ENCODE measurements around the gene ARL10. TPM values are rescaled to one million over a fixed set of nuclear protein-coding genes. Genes with fewer than 3 reads are reported as not detected.

ARL10 gene
- total RNA-seq, 1 donor from 2014 or later = 40.0 TPM

DNA sequence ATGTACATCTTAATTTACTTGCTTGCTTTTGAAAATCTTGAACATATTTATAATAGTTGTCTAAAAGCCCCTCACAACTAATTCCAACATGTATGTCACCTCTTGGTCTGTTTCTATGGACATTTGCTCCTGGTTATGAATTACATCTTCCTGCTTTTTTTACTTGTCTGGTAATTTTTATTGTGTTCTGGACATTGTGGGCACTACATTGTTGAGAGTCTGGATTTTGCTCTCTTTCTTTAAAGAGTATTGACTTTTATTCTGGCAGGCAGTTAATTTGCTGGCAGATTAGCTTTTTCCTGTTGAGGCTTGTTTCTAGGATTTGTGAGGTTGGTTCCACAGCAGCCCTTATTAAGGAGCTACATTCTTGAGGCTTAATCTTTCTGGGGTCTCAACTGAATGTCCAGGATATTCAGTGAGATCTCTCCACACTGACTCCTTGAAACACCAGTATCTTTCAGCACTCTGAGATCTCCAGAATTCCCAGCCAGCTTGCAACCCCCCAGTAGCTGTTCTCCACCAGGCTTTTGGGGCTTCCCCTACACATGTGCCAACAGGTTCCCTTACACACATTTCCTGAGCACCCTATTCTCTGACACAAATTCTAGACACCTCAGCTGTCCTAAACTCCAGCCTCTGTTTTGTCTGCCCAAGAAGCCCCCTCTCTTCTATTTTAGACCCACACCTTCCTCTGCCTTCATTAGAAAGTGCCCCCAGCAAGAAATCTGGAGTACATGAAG lies 31.1 kb upstream of the ARL10 start:
- no peak for DNase-seq (ENCODE audit: low read depth, low spot score)
- Mint-ChIP-seq H3K27me3 (ENCODE audit: low read depth) (no peaks in the 10 kb centered on the region), H3K4me1 (no peaks in the 10 kb centered on the region), H3K9me3 (no peaks in the 10 kb centered on the region), H3K4me3 (no peak overlapping the region), H3K27ac (ENCODE audit: unreplicated experiment) (no peak overlapping the region), H3K36me3 (ENCODE audit: low read depth) (peaks cover 12% of the 10 kb centered on the region)
- TF ChIP-seq CTCF (conservative IDR thresholded peaks at IDR 0.05) = no peak

GRCh38 chr5:176337913-176338312 lies 27.4 kb upstream of the ARL10 start:
- Mint-ChIP-seq H3K4me1 (no peaks in the 10 kb centered on the region), H3K9me3 (no peaks in the 10 kb centered on the region), H3K27me3 (ENCODE audit: low read depth) (no peaks in the 10 kb centered on the region), H3K36me3 (ENCODE audit: low read depth) (peaks cover 24% of the 10 kb centered on the region), H3K27ac (ENCODE audit: unreplicated experiment) (peak overlapping the region; percentile 39), H3K4me3 (no peak overlapping the region)
- no peak for DNase-seq (ENCODE audit: low read depth, low spot score)
- TF ChIP-seq CTCF (conservative IDR thresholded peaks at IDR 0.05) = no peak

DNA sequence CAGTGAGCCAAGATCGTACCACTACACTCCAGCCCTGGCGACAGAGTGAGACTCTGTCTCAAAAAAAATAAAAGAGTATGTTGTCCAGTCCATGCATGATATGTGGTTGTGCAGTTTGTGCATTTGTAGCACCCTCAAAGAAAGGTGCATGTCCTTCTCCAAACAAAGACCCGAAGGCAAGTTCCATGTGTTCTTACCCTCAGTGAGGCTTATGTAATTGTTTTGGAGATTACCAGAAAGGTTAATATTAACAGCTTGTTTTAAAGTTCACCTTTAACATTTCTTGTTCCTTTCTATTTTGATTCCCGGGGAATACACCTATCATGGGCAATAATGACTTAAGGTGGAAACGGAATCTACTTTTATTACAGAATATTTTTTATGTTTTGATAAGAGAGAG lies 26.0 kb upstream of the ARL10 start:
- TF ChIP-seq CTCF (conservative IDR thresholded peaks at IDR 0.05) = no peak
- Mint-ChIP-seq H3K27ac (ENCODE audit: unreplicated experiment) (no peak overlapping the region), H3K4me3 (no peak overlapping the region), H3K4me1 (no peaks in the 10 kb centered on the region), H3K27me3 (ENCODE audit: low read depth) (no peaks in the 10 kb centered on the region), H3K9me3 (no peaks in the 10 kb centered on the region), H3K36me3 (ENCODE audit: low read depth) (peaks cover 23% of the 10 kb centered on the region)
- no peak for DNase-seq (ENCODE audit: low read depth, low spot score)

- H3K36me3 Mint-ChIP-seq (ENCODE audit: low read depth) = peaks cover 23% of the 10 kb centered on the region
- no peaks in the 10 kb centered on the region for H3K9me3 Mint-ChIP-seq
- no peak overlapping the region for H3K4me3 Mint-ChIP-seq
- TF ChIP-seq CTCF (conservative IDR thresholded peaks at IDR 0.05) = no peak
- H3K4me1 Mint-ChIP-seq = no peaks in the 10 kb centered on the region
- no peaks in the 10 kb centered on the region for H3K27me3 Mint-ChIP-seq (ENCODE audit: low read depth)
- no peak overlapping the region for H3K27ac Mint-ChIP-seq (ENCODE audit: unreplicated experiment)
- DNase-seq (ENCODE audit: low read depth, low spot score) = no peak
Observed at GRCh38 chr5:176341325-176342157, 23.7 kb upstream of the ARL10 start.

GRCh38 chr5:176342158-176342483 lies 23.2 kb upstream of the ARL10 start:
- DNase-seq (ENCODE audit: low read depth, low spot score) = no peak
- Mint-ChIP-seq H3K4me3 (no peak overlapping the region), H3K4me1 (no peaks in the 10 kb centered on the region), H3K27ac (ENCODE audit: unreplicated experiment) (no peak overlapping the region), H3K9me3 (no peaks in the 10 kb centered on the region), H3K36me3 (ENCODE audit: low read depth) (peaks cover 23% of the 10 kb centered on the region), H3K27me3 (ENCODE audit: low read depth) (no peaks in the 10 kb centered on the region)
- TF ChIP-seq CTCF (conservative IDR thresholded peaks at IDR 0.05) = no peak
